ENCODE data around the gene ZBED2. TPM values are rescaled to one million over a fixed set of nuclear protein-coding genes. Genes with fewer than 3 reads are reported as not detected.
A peak's percentile ranks its signal among the peaks of the same experiment; 100 is the strongest.

ZBED2 gene
- total RNA-seq, 1 donor from 2014 or later = not detected

DNA sequence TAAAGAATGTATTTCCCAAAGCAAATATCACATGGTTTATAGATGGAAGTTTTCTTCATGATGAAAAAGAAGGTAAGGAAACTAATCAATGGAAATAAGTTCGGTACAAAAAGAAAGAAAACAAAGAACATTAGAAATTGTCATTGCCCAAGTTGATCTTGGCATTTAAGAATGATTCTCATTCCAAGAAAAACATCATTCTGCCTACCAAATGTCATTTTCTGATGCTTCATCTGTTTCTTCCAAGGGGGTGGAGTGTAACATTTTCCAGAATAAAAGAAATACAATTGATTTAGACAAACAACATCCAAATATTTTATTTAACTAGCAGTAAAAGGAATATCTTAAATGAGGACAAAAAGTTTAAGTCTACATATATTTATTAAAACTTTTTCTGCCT, 3.0 kb upstream of the ZBED2 start:
- Mint-ChIP-seq H3K36me3 (ENCODE audit: unreplicated experiment) (no peaks in the 10 kb centered on the region), H3K9me3 (ENCODE audit: unreplicated experiment) (no peaks in the 10 kb centered on the region), H3K4me1 (ENCODE audit: unreplicated experiment) (peaks cover 45% of the 10 kb centered on the region), H3K4me3 (ENCODE audit: unreplicated experiment) (no peak overlapping the region), H3K27me3 (ENCODE audit: unreplicated experiment) (no peaks in the 10 kb centered on the region), H3K27ac (ENCODE audit: unreplicated experiment) (peak overlapping the region; percentile 45)
- TF ChIP-seq, protein P1, sequence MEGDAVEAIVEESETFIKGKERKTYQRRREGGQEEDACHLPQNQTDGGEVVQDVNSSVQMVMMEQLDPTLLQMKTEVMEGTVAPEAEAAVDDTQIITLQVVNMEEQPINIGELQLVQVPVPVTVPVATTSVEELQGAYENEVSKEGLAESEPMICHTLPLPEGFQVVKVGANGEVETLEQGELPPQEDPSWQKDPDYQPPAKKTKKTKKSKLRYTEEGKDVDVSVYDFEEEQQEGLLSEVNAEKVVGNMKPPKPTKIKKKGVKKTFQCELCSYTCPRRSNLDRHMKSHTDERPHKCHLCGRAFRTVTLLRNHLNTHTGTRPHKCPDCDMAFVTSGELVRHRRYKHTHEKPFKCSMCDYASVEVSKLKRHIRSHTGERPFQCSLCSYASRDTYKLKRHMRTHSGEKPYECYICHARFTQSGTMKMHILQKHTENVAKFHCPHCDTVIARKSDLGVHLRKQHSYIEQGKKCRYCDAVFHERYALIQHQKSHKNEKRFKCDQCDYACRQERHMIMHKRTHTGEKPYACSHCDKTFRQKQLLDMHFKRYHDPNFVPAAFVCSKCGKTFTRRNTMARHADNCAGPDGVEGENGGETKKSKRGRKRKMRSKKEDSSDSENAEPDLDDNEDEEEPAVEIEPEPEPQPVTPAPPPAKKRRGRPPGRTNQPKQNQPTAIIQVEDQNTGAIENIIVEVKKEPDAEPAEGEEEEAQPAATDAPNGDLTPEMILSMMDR (IDR thresholded peaks at IDR 0.05) = no peak
- DNase-seq (ENCODE audit: extremely low spot score, unreplicated experiment) = no peak

DNA sequence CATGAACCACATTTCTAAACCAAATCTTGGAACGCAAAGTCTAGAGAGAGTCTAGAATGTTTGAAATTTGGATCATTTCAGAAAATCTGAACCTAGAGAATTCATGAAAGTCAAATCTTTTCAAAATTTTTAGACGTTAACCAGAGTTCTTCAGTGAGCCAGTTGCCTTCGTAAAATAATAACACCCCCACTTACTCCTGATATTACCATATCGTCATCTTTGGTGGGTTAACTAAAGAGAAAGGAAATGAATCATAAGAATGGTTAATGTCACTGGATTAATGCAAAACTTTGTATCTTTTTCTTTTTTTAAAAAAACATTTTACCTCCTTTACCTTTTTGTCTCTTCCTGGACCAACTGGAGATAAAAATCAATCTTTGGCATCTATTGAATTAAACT, 1.2 kb upstream of the ZBED2 start:
- no peaks in the 10 kb centered on the region for H3K27me3 Mint-ChIP-seq (ENCODE audit: unreplicated experiment)
- no peaks in the 10 kb centered on the region for H3K36me3 Mint-ChIP-seq (ENCODE audit: unreplicated experiment)
- H3K4me3 Mint-ChIP-seq (ENCODE audit: unreplicated experiment) = no peak overlapping the region
- TF ChIP-seq, protein P1 (IDR thresholded peaks at IDR 0.05) = no peak
- H3K4me1 Mint-ChIP-seq (ENCODE audit: unreplicated experiment) = peaks cover 57% of the 10 kb centered on the region
- no peak overlapping the region for H3K27ac Mint-ChIP-seq (ENCODE audit: unreplicated experiment)
- H3K9me3 Mint-ChIP-seq (ENCODE audit: unreplicated experiment) = no peaks in the 10 kb centered on the region
- DNase-seq (ENCODE audit: extremely low spot score, unreplicated experiment) = no peak

DNA sequence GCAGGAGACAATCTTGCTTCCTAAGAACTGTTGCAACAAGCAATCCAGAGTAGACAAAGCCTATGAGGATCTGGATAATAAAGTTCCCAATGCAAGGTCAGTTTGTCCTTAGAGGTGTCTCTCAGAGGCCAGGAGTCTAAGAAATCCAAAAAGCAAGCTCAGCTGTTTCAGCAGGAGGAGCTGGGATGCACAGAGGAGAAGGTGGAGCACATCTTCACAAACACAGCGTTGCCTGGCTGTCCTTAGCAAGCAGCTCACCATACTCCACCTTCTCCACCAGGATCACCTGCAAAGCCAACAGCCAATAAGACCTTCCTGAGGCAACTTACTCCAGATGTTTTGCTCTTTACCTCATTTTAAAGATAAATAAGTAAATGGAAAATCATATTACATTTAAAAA, 365 bp downstream of the ZBED2 start:
- peaks cover 60% of the 10 kb centered on the region for H3K4me1 Mint-ChIP-seq (ENCODE audit: unreplicated experiment)
- H3K9me3 Mint-ChIP-seq (ENCODE audit: unreplicated experiment) = no peaks in the 10 kb centered on the region
- H3K4me3 Mint-ChIP-seq (ENCODE audit: unreplicated experiment) = no peak overlapping the region
- TF ChIP-seq, protein P1 (IDR thresholded peaks at IDR 0.05) = no peak
- H3K27me3 Mint-ChIP-seq (ENCODE audit: unreplicated experiment) = no peaks in the 10 kb centered on the region
- no peak overlapping the region for H3K27ac Mint-ChIP-seq (ENCODE audit: unreplicated experiment)
- DNase-seq (ENCODE audit: extremely low spot score, unreplicated experiment) = no peak
- H3K36me3 Mint-ChIP-seq (ENCODE audit: unreplicated experiment) = no peaks in the 10 kb centered on the region

DNA sequence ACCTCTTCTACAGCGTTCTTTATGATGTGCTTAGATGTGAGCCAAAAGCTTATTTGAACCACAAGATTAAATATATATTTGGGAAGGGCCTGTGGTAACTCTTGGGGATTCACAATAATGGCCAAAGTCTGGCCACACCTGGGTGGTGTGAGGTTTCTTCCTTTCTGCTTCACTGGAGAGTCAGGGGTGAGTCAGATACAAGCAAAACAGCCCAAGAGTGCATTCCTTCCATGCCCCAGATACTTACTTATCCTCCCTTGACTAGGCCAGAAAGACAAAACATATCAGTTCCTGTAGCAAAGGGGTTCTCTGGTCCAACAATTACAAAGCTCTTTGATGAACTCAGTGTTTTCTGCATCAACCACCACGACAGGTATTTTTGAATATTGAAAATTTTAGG, 941 bp downstream of the ZBED2 start:
- TF ChIP-seq, protein P1 (IDR thresholded peaks at IDR 0.05) = no peak
- H3K27me3 Mint-ChIP-seq (ENCODE audit: unreplicated experiment) = no peaks in the 10 kb centered on the region
- H3K27ac Mint-ChIP-seq (ENCODE audit: unreplicated experiment) = peak overlapping the region; percentile 66

DNA sequence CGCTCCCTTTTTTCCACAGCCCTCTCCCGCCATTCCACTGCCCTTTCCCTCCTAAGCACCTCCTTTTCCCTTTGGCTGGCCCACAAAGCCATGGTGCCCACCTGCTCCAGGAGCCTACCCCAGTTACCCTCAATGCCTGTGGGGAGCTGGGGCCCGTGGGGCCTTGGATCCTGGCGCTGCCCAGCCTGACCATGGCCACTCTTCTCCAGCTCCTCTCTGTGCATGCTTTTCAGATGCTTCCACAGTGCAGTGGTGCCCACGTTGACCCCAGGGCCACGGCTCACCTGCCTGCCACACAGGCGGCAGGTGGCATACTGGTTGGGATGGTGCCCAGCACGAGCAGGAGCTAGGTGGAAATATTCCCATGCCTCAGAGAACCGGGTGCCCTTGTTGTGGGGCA, 1.5 kb downstream of the ZBED2 start:
- DNase-seq (ENCODE audit: extremely low spot score, unreplicated experiment) = no peak
- H3K36me3 Mint-ChIP-seq (ENCODE audit: unreplicated experiment) = no peaks in the 10 kb centered on the region
- no peaks in the 10 kb centered on the region for H3K9me3 Mint-ChIP-seq (ENCODE audit: unreplicated experiment)
- H3K4me1 Mint-ChIP-seq (ENCODE audit: unreplicated experiment) = peaks cover 67% of the 10 kb centered on the region
- TF ChIP-seq, protein P1 (IDR thresholded peaks at IDR 0.05) = no peak
- no peaks in the 10 kb centered on the region for H3K27me3 Mint-ChIP-seq (ENCODE audit: unreplicated experiment)
- H3K4me3 Mint-ChIP-seq (ENCODE audit: unreplicated experiment) = no peak overlapping the region
- peak overlapping the region; percentile 66 for H3K27ac Mint-ChIP-seq (ENCODE audit: unreplicated experiment)

More for the DNA sequence above, 941 bp downstream of the ZBED2 start:
- DNase-seq (ENCODE audit: extremely low spot score, unreplicated experiment) = no peak
- Mint-ChIP-seq H3K4me3 (ENCODE audit: unreplicated experiment) (no peak overlapping the region), H3K9me3 (ENCODE audit: unreplicated experiment) (no peaks in the 10 kb centered on the region), H3K36me3 (ENCODE audit: unreplicated experiment) (no peaks in the 10 kb centered on the region), H3K4me1 (ENCODE audit: unreplicated experiment) (peaks cover 65% of the 10 kb centered on the region)
